ENCODE data around the gene GPC3.

DNA sequence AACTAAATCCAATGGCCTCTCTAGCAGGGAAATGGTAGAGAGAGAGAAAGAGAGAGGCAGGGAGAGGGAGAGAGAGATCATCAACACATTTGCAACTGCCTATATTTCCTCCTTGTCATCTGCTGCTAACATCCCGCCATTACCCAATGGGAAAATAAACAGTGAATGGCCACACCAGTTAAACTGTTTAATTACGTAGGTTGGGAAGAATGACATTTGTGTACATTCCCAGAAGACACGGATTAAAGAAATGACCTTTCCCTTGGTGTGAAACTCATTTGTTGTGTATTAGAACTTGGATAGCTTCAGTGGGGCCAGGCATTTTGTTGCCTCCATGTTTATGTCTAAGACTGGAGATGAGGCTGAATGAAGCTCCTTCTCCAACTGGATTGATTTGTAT is 474.4 kb downstream of the GPC3 start:
- TF ChIP-seq POLR2A (IDR thresholded peaks at IDR 0.05) (no peak), EP300 (IDR thresholded peaks at IDR 0.05) (no peak), POLR2AphosphoS5 (IDR thresholded peaks at IDR 0.05) (no peak)
- TF ChIP-seq, protein P1, sequence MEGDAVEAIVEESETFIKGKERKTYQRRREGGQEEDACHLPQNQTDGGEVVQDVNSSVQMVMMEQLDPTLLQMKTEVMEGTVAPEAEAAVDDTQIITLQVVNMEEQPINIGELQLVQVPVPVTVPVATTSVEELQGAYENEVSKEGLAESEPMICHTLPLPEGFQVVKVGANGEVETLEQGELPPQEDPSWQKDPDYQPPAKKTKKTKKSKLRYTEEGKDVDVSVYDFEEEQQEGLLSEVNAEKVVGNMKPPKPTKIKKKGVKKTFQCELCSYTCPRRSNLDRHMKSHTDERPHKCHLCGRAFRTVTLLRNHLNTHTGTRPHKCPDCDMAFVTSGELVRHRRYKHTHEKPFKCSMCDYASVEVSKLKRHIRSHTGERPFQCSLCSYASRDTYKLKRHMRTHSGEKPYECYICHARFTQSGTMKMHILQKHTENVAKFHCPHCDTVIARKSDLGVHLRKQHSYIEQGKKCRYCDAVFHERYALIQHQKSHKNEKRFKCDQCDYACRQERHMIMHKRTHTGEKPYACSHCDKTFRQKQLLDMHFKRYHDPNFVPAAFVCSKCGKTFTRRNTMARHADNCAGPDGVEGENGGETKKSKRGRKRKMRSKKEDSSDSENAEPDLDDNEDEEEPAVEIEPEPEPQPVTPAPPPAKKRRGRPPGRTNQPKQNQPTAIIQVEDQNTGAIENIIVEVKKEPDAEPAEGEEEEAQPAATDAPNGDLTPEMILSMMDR (IDR thresholded peaks at IDR 0.05) = no peak
